Umbilical cord (tissue), 2 donors: ENCODE data around the gene RNF208. TPM values are rescaled to one million over a fixed set of nuclear protein-coding genes. Genes with fewer than 3 reads are reported as not detected.

ENCODE experiments used
- DNase-seq: peaks from one replicate; pipeline ENCODE4 v3.0.0-alpha.2; 2015; ENCODE audit warnings: low spot score
- total RNA-seq: library from RNA; depleted of rRNA; stranded (reverse); fragments of >200 nt; gene quantifications from one replicate; pipeline ENCODE4 v1.2.3, GENCODE V29; 2014; ENCODE audit warnings: low replicate concordance; ENCODE audit not compliant: insufficient read depth

The RNF208 gene
- total RNA-seq, 1 donor from 2014 or later, result not detected

- no peak for DNase-seq
These were observed 28.3 kb downstream of the RNF208 start for GRCh38 chr9:137193771-137194170.

- no peak for DNase-seq
These were observed 29.2 kb downstream of the RNF208 start for GRCh38 chr9:137192859-137193258.

DNA sequence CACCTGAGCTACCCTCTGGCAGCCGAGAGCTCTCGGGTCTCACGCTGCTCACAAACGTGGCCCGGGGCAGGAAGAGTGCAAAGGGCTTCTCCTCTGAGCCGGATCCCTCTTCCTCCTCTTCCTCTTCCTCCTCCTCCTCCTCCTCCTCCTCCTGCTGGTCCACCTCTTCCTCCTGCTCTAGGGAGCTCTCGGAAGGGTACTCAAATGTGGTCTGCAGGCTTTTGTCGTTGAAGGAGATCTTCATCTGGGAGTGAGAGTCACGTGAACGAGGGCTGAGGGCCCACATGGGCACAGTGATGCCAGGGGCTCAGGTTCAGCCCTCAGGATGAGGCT lies 29.6 kb downstream of the RNF208 start:
- no peak for DNase-seq

- no peak for DNase-seq
These were observed 30.2 kb downstream of the RNF208 start for GRCh38 chr9:137191691-137192447.

GRCh38 chr9:137191245-137191644 lies 30.8 kb downstream of the RNF208 start:
- DNase-seq, result no peak

DNA sequence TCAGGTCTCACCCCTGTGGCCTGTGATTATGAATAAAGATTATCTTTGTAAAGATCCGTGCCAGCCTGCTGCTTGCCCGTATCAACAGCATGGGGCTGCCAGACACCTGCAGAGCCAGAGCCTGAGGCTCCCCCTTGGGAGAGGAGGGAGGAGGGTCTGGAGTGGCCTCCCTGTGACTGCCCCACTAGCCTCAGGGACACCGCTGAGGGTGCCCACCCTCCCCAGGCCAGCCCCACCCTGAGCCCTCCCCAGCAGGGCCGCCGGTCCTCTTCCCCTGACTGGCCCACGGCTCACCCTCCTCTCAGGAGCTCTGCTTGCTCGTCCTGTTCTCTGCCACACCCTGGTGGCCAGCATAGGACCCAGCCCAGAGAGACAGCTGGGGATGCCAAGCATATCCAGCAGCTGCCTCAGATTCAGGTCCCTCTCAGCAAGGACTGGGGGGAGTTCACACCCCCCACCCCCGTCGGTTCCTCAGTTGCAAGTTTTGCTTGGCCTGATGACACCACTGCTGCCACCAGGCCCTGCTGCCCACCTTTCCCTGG lies 31.7 kb downstream of the RNF208 start:
- no peak for DNase-seq

DNA sequence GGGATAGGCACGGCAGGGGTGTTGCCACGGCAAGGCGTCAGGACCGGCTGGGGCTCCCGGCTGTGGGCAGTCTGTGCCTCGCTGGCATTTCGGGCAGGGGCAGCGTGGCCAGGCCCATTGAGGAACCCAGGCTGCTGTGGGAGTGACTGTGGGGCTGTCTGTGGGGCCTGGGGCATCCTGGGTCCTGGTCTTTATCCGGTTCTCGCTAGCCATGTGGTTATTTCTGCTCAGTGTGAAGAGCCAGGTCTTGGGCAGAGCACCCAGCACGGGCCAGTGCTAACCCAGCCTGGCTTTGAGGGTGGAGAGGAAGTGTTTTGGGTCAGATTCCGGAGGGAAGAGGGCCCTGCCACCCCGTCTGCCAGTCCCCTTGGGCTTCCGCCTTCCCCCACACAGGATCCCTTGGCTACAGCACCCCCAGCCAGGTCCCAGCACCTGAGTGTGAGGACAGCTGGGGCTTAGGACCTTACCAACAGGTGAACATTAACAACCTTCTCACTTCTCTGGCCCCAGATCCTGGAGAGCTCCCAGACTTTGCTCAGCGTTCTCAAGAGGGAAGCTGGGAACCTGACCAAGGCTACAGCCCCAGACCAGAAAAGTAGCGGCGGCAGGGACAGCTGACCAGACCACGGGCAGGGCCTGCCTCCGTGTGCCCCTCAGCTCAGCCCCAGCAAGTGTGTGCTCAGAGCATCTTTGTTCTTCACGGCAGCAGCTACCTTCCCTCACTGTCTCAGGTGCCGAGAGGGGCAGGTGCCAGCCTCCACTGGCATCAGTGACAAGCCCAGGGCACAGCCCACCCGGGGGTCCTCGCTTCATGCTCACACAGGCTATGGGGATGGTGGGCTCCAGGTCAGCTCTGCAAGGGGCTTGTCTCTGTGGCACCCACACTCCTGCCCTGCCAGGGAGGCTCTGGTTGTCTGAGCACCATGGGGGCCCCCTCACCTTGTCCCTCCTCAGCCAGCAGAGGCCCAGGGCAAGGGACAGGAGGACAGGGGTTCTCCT lies 32.4 kb downstream of the RNF208 start:
- no peak for DNase-seq

DNA sequence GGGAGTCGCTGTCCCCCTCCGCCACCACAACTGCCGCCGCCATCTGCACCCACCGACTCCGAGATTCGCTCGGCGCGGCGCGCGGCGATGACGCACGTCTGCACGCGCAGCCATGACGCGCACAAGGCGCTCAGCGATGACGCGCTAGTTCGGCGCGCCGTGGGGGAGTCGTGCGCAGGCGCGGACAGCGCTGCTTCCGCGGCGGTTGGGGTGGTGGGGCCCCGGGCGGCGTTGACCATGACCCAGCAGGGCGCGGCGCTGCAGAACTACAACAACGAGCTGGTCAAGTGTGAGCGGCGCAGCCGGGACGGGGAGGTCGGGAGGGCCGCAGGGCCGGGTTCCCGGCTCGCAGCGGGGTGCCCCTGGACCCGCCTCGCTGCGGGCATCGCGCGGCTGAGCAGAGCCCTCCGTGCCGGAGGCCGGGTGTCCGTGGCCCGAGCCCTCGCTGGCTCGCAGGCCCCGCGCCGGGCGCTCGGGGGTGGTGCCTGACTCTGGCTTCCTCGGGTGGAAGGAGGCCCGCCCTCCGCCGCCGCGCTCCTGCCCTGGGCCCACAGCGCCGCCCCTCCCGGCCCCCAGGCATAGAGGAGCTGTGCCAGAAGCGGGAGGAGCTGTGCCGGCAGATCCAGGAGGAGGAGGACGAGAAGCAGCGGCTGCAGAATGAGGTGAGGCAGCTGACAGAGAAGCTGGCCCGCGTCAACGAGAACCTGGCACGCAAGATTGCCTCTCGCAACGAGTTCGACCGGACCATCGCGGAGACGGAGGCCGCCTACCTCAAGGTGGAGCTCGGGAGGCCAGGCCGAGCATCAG lies 33.3 kb downstream of the RNF208 start, which contains the start of the genes ANAPC2 and SSNA1:
Gene ANAPC2 (minus strand): TSS at position 71 of the 807 bp plus-strand sequence. CDS start 28 bp downstream, at position 43.
Gene SSNA1 (plus strand): TSS at position 187 of the 807 bp plus-strand sequence. CDS start 51 bp downstream, at position 238.
- DNase-seq, result peak; percentile 96

DNA sequence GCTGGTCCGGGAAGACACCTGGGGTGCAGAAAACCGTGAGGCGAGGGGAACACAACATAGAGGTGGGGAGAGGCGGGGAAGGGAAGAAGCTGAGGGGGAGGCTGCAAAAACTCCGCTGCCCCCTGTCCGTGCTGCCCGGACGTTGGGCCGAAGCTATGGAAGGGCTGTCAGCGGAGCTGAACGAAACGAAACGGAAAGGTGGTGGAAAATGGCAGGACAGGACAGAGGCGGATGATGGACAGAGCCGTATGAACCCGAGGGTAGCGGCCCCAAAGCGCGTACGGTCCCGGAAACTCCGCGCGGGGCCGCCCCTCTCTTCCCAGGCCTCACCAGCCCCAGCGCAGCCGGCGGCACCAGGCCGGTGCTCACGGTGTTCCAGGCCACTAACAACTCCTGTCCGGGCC lies 34.0 kb downstream of the RNF208 start:
- DNase-seq, result no peak

DNA sequence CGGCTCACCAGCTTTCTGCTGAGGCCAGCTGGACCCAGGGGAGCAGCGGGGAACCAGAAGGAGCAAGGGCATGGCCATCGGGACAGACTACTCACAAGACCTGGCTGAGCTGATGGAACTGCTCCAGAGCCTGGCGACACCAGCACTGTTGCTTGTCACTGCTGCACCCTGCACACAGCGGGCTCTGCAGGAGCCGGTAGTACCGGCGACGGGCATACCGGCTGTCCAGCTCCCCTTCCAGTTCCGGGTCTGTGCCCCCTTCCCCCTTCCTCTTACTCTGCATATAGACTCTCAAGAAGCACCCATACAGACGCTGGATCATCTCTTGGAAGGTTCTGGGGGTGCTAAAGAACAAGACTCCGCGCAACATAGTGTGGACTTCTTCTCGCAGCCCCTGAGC lies 34.7 kb downstream of the RNF208 start:
- DNase-seq, result no peak

- DNase-seq, result no peak
These were observed 35.7 kb downstream of the RNF208 start for GRCh38 chr9:137186385-137186784.

DNA sequence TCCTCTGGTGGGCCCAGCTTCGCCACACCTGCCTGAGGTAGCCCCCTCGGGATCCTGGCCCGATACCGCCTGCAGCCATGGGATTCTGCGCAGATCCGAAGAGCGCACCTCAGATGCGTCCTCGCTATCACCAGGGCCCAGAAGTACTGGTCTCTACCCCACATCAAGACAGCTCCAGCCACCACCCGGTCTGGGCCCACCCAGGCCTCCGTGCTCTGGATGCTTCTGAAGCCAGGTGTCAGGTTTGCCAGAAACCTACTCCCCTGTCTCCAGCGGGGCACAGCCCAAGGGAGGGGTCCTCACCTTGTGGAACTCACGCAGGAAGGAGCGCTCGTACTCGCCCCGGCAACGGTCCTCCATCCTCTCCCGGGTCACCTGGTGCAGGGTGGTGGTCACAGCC lies 36.1 kb downstream of the RNF208 start:
- DNase-seq, result no peak

DNA sequence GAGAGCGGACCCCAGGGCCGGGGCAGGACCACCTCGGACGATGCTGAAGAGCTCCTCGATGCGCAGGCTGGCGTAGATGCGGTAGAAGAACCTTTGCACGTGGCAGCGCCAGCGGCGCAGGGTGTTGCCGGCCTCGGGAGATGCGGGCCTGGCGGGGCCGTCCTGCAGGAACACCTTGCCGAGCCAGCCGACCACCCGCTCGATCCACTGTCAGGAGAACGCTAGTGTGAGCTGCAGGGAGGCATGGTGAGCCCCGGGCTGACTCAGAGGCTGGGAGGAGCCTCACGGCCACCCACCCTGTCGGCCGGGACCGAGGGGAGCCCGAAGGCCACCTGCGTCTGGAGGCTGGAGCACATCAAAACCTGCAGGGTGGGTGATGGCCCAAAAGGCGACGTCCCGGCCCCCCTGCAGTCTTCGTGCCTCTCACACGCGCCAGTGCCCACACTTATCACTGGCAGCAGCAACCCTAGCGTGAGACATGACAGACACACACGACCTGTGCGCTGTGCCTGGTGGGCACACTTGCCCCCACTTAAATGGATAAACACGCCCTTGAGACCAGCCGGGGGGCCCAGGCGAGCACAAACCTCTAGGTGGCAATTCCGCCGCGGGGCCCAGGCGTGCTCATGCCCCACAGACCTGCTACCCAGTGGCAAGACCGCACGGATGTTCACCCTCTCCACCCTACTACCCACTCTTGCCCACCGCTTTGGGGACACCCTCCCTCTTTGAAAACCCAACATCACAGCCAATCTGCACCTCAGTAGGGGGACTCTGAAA lies 37.0 kb downstream of the RNF208 start:
- no peak for DNase-seq

DNA sequence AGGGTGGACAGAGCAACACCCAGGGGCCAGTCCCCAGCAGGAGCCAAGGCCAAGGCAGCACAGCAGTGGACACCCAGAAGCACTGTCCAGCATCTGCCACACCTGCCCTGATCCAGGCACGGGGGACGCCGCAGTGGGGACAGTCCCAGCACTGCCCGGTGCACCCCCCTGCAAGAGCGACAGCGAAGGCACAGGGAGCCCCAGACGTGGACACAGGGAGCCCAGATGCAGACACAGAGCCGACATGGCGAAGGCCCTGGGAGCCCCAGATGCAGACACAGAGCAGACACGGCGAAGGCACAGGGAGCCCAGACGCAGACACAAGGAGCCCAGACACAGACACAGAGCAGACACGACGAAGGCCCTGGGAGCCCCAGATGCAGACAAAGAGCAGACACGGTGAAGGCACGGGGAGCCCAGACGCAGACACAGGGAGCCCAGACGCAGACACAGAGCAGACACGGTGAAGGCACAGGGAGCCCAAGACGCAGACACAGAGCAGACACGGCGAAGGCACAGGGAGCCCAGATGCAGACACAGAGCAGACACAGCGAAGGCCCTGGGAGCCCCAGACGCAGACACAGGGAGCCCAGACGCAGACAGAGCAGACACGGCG lies 38.0 kb downstream of the RNF208 start:
- no peak for DNase-seq

DNA sequence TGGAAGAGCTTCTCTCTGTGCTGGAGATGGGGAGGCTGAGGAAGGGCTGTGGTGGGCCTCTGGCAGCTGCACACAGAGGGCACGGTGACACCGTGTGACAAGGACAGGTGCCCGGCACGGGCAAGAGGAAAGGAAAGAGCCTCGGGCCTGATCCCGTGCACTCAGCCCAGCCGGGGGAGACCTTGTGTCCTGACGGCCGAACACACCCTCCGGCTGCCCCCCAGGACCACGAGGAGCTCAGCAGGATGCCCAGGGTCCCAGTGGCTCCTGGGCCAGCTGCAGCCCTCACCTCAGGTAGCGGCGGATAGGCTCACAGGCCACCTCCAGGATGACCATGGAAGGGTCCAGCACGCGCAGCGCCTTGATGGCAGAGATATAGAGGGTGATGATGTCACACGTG lies 39.2 kb downstream of the RNF208 start:
- no peak for DNase-seq

DNA sequence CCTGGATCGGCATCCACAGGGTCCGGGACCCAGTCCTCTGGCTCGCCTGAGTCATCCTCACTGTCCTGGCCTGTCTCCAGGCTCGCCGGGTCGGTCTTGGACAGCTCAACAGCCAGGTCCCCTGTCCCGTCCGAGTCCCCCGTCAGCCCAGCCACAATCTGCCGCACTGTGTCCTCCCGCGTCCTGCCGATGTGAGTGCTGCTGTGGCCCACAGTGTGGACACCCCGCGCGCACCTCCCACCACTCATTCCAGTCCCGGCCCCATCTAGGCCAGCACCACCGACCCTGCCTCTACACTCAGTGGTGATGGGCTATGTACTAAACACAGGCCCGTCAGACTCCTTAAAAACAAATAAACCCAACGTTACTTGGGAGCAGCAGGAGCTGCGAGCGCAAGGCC lies 40.4 kb downstream of the RNF208 start:
- no peak for DNase-seq

DNA sequence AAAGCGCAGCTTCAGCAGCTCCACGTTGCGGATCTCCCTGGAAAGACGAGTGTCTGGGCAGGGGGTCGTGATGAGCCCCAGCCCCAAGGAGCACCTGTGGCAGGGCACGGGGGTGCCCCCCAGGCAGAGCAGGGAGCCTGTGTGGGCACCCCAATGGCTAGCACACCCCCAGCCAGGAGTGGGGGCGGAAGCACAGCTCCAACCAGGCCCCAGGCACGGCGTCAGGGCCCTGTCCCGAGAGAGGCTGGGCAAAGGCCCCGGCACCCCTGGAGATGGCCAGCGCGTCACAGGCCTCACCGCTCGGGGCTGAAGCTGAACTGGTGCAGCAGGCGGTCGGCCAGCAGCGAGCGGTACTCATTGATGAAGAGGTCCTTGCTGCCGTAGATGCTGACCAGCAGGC lies 41.5 kb downstream of the RNF208 start:
- no peak for DNase-seq

DNA sequence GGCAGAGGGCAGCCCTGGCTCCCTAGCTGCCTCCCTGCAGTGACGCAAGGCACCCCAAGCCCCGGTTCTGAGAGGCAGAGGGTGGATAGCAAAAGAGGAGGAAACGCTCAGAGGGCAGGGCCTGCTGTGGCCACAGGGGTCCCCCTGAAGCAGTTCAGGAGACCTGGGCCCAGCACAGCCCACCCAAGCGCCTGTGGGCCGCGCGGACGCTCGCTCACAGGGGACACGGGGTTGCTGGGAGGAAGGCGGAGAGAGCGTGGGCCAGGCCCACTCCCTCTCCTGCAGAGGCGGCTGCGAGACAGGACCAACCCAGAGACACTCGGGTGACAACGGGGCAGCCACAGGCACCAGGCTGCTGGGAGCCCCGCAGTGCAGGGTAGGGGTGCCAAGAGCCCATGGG lies 42.3 kb downstream of the RNF208 start:
- DNase-seq, result no peak

DNA sequence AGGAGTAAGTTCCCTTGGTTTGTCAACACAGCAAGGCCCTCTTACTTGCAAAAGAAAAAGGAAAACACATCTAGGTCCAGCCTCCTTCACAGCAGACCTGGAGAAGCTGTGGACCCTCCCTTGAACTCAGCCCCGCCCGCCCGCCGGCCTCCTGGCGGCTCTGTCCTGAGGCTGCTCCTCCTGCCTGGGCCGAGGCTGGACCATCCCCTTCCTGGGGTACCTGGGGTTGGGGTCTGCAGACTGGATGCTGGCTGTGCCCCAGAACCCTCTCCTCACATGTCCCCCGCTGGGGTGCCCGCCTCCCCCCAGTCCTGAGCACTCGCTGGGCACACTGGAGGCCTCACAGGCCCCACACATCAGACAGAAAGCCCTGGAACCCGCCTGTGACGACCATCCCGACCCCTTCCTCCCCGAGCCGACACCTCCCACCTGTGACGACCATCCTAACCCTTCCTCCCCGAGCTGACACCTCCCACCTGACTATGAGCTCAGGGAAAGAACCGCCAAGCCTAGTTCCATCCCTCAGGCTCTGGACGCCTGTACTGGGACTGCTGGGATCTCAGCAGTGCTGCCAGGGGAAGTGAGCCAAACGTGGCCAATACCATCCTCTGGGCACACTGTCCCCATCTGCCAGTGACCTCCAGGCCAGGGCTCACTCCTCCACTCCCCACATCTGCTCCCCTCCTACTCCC lies 43.0 kb downstream of the RNF208 start:
- no peak for DNase-seq
